GM15510 (cell line): ENCODE data around the gene MYOZ2.

Experiments
- POLR2A ChIP-seq: IDR thresholded peaks from 3 replicates; pipeline ENCODE4 v1.6.1; 2011; ENCODE audit warnings: borderline replicate concordance; ENCODE audit not compliant: insufficient read length; ENCODE audit errors: extremely low read depth

MYOZ2 gene

GRCh38 chr4:119237201-119237600 is 101.6 kb downstream of the MYOZ2 start:
- no peak for TF ChIP-seq POLR2A
